ENCODE measurements around the gene KHDC4. TPM values are rescaled to one million over a fixed set of nuclear protein-coding genes. Genes with fewer than 3 reads are reported as not detected.

The KHDC4 gene
- total and polyA plus RNA-seq, 2 donors (not counting 3 experiments of a cell fraction or from before 2014, with no cell fraction given), result 47.9 to 54.1 TPM

GRCh38 chr1:155912056-155912536, 22.1 kb downstream of the KHDC4 start:
- no peak for TF ChIP-seq MYC (IDR thresholded peaks at IDR 0.05; ENCODE audit: low read depth, low read length)
- TF ChIP-seq JUN (IDR thresholded peaks at IDR 0.05; ENCODE audit: borderline replicate concordance, insufficient read depth, insufficient read length, low read depth), result no peak
- no peak for TF ChIP-seq FOS (IDR thresholded peaks at IDR 0.05; ENCODE audit: borderline replicate concordance, insufficient read depth, low read length)
- no peak for TF ChIP-seq GATA2 (IDR thresholded peaks at IDR 0.05; ENCODE audit: insufficient read depth, insufficient read length, low read depth, low read length)
- no peak for TF ChIP-seq EZH2 (IDR thresholded peaks at IDR 0.05; ENCODE audit: borderline replicate concordance, low read depth, low read length, severe bottlenecking)
- no peak for TF ChIP-seq POLR2A (IDR thresholded peaks at IDR 0.05; ENCODE audit: low read depth, low read length)
- TF ChIP-seq POLR2AphosphoS5 (IDR thresholded peaks at IDR 0.05; ENCODE audit: insufficient read depth, low read depth, low read length), result no peak
- no peak for TF ChIP-seq CTCF (IDR thresholded peaks at IDR 0.05; ENCODE audit: extremely low read depth in 1 of 2, insufficient read depth in 1 of 2, low read depth in 1 of 2, low read length in 2 of 2)
- TF ChIP-seq MAX (IDR thresholded peaks at IDR 0.05; ENCODE audit: insufficient read depth, insufficient read length), result no peak
- peaks cover 20% of the 10 kb centered on the region for H3K79me2 ChIP-seq (ENCODE audit: control insufficient read depth, insufficient read depth, low read length)
- H3K4me1 ChIP-seq (ENCODE audit: control insufficient read depth, extremely low read depth, insufficient read depth, low read length), result peaks cover 13% of the 10 kb centered on the region
- H3K9me1 ChIP-seq (replicated peaks; ENCODE audit: control insufficient read depth, extremely low read depth, insufficient read depth, low read length), result no peaks in the 10 kb centered on the region
- no peak overlapping the region for H3K4me3 ChIP-seq (replicated peaks in 1 of 3; ENCODE audit: insufficient read depth in 1 of 3, low read depth in 1 of 3, low read length in 3 of 3)
- FAIRE-seq (no peak), DNase-seq (ENCODE audit: low read depth, low spot score) (no peak)
- no peaks in the 10 kb centered on the region for H3K9me3 ChIP-seq (replicated peaks; ENCODE audit: control insufficient read depth, insufficient read depth, low read length)
- no peaks in the 10 kb centered on the region for H4K20me1 ChIP-seq (replicated peaks; ENCODE audit: control insufficient read depth, extremely low read depth, insufficient read depth, low read length)
- CTCF ChIA-PET, result no interaction called here
- intact Hi-C loops (cut with micrococcal nuclease) (no loop called here), dilution Hi-C loops (cut with MboI; ENCODE audit: extremely low pct_ligation_motif_present, low sequenced_read_pairs) (no loop called here)
- no peaks in the 10 kb centered on the region for H3K27me3 ChIP-seq (ENCODE audit: control insufficient read depth in 2 of 2, insufficient read depth in 2 of 2, low read length in 2 of 2)
- POLR2A ChIA-PET, result no interaction called here
- peaks cover 7 to 28% of the 10 kb centered on the region in 2 experiments for H3K36me3 ChIP-seq (ENCODE audit: control insufficient read depth in 2 of 2, extremely low read depth in 1 of 2, insufficient read depth in 2 of 2, low read length in 2 of 2)
- H3K9ac ChIP-seq (replicated peaks; ENCODE audit: extremely low read depth, insufficient read depth, low read length), result no peak overlapping the region
- H3K27ac ChIP-seq (ENCODE audit: insufficient read depth, low read depth, low read length), result no peak overlapping the region
- H2AFZ ChIP-seq (ENCODE audit: low read depth, low read length), result no peak overlapping the region
- BruUV-seq (replicated peaks), result no TSS peak
- no peak overlapping the region for H3K4me2 ChIP-seq (ENCODE audit: insufficient read depth, low read length)

All from endothelial cell of umbilical vein (primary cell).